GM23338 (cell line): ENCODE measurements around the gene SMARCE1. TPM values are rescaled to one million over a fixed set of nuclear protein-coding genes. Genes with fewer than 3 reads are reported as not detected.

ENCODE experiments used
- CREB1 ChIP-seq: fragments of 250-450 bp; sonication (Bioruptor Pico); IDR thresholded peaks from 2 replicates; pipeline ENCODE4 v1.5.0; 2020; ENCODE audit warnings: low read depth, mild to moderate bottlenecking, moderate library complexity
- NANOG ChIP-seq: IDR thresholded peaks from 2 replicates; pipeline ENCODE4 v1.6.1; 2016; ENCODE audit warnings: antibody characterized with exemption, borderline replicate concordance
- POLR2AphosphoS5 ChIP-seq: IDR thresholded peaks from 2 replicates; pipeline ENCODE4 v1.6.1; 2016; ENCODE audit warnings: antibody characterized with exemption, low read depth
- ZNF114 ChIP-seq: fragments of 250-450 bp; sonication (Bioruptor Pico); IDR thresholded peaks from 2 replicates; pipeline ENCODE4 v1.5.0; 2020; ENCODE audit warnings: mild to moderate bottlenecking, moderate library complexity
- polyA plus RNA-seq: library from polyadenylated mRNA; unstranded; fragments of >200 nt; fragmentation: Nextera tagmentation; extraction: Ambion mirVana; gene quantifications from 2 replicates; pipeline ENCODE4 v1.2.1, GENCODE V29; 2016
- total RNA-seq: library from RNA; depleted of rRNA; stranded (reverse); fragments of >200 nt; shearing (Covaris generic); gene quantifications from 2 replicates; pipeline ENCODE4 v1.2.3, GENCODE V29; 2014
- TF ChIP-seq, protein P1 (sequence below): fragments of 250-450 bp; sonication (Bioruptor Pico); IDR thresholded peaks from 2 replicates; pipeline ENCODE4 v1.5.0; 2020; ENCODE audit warnings: mild to moderate bottlenecking, moderate library complexity
- TF ChIP-seq, protein P2 (sequence below): IDR thresholded peaks from one replicate; pipeline ENCODE4 v1.6.1; 2018; ENCODE audit warnings: antibody characterized with exemption; ENCODE audit not compliant: unreplicated experiment

Gene SMARCE1
- total and polyA plus RNA-seq, 2 experiments from 2014 or later, result 101 to 258 TPM

- TF ChIP-seq, protein P1, sequence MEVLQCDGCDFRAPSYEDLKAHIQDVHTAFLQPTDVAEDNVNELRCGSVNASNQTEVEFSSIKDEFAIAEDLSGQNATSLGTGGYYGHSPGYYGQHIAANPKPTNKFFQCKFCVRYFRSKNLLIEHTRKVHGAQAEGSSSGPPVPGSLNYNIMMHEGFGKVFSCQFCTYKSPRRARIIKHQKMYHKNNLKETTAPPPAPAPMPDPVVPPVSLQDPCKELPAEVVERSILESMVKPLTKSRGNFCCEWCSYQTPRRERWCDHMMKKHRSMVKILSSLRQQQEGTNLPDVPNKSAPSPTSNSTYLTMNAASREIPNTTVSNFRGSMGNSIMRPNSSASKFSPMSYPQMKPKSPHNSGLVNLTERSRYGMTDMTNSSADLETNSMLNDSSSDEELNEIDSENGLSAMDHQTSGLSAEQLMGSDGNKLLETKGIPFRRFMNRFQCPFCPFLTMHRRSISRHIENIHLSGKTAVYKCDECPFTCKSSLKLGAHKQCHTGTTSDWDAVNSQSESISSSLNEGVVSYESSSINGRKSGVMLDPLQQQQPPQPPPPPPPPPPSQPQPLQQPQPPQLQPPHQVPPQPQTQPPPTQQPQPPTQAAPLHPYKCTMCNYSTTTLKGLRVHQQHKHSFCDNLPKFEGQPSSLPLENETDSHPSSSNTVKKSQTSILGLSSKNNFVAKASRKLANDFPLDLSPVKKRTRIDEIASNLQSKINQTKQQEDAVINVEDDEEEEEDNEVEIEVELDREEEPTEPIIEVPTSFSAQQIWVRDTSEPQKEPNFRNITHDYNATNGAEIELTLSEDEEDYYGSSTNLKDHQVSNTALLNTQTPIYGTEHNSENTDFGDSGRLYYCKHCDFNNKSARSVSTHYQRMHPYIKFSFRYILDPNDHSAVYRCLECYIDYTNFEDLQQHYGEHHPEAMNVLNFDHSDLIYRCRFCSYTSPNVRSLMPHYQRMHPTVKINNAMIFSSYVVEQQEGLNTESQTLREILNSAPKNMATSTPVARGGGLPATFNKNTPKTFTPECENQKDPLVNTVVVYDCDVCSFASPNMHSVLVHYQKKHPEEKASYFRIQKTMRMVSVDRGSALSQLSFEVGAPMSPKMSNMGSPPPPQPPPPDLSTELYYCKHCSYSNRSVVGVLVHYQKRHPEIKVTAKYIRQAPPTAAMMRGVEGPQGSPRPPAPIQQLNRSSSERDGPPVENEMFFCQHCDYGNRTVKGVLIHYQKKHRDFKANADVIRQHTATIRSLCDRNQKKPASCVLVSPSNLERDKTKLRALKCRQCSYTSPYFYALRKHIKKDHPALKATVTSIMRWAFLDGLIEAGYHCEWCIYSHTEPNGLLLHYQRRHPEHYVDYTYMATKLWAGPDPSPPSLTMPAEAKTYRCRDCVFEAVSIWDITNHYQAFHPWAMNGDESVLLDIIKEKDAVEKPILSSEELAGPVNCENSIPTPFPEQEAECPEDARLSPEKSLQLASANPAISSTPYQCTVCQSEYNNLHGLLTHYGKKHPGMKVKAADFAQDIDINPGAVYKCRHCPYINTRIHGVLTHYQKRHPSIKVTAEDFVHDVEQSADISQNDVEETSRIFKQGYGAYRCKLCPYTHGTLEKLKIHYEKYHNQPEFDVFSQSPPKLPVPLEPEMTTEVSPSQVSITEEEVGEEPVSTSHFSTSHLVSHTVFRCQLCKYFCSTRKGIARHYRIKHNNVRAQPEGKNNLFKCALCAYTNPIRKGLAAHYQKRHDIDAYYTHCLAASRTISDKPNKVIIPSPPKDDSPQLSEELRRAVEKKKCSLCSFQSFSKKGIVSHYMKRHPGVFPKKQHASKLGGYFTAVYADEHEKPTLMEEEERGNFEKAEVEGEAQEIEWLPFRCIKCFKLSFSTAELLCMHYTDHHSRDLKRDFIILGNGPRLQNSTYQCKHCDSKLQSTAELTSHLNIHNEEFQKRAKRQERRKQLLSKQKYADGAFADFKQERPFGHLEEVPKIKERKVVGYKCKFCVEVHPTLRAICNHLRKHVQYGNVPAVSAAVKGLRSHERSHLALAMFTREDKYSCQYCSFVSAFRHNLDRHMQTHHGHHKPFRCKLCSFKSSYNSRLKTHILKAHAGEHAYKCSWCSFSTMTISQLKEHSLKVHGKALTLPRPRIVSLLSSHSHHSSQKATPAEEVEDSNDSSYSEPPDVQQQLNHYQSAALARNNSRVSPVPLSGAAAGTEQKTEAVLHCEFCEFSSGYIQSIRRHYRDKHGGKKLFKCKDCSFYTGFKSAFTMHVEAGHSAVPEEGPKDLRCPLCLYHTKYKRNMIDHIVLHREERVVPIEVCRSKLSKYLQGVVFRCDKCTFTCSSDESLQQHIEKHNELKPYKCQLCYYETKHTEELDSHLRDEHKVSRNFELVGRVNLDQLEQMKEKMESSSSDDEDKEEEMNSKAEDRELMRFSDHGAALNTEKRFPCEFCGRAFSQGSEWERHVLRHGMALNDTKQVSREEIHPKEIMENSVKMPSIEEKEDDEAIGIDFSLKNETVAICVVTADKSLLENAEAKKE (CRISPR knock-in tag), result no peak
- TF ChIP-seq, protein P2, sequence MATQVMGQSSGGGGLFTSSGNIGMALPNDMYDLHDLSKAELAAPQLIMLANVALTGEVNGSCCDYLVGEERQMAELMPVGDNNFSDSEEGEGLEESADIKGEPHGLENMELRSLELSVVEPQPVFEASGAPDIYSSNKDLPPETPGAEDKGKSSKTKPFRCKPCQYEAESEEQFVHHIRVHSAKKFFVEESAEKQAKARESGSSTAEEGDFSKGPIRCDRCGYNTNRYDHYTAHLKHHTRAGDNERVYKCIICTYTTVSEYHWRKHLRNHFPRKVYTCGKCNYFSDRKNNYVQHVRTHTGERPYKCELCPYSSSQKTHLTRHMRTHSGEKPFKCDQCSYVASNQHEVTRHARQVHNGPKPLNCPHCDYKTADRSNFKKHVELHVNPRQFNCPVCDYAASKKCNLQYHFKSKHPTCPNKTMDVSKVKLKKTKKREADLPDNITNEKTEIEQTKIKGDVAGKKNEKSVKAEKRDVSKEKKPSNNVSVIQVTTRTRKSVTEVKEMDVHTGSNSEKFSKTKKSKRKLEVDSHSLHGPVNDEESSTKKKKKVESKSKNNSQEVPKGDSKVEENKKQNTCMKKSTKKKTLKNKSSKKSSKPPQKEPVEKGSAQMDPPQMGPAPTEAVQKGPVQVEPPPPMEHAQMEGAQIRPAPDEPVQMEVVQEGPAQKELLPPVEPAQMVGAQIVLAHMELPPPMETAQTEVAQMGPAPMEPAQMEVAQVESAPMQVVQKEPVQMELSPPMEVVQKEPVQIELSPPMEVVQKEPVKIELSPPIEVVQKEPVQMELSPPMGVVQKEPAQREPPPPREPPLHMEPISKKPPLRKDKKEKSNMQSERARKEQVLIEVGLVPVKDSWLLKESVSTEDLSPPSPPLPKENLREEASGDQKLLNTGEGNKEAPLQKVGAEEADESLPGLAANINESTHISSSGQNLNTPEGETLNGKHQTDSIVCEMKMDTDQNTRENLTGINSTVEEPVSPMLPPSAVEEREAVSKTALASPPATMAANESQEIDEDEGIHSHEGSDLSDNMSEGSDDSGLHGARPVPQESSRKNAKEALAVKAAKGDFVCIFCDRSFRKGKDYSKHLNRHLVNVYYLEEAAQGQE, result no peak
- no peak for TF ChIP-seq POLR2AphosphoS5
- TF ChIP-seq ZNF114 (CRISPR knock-in tag), result no peak
- no peak for TF ChIP-seq NANOG
- no peak for TF ChIP-seq CREB1 (CRISPR knock-in tag)
Observed at GRCh38 chr17:40596261-40596919, 51.2 kb downstream of the SMARCE1 start (continued).
